Measurements from ENCODE around the gene HYAL1.

The HYAL1 gene

DNA sequence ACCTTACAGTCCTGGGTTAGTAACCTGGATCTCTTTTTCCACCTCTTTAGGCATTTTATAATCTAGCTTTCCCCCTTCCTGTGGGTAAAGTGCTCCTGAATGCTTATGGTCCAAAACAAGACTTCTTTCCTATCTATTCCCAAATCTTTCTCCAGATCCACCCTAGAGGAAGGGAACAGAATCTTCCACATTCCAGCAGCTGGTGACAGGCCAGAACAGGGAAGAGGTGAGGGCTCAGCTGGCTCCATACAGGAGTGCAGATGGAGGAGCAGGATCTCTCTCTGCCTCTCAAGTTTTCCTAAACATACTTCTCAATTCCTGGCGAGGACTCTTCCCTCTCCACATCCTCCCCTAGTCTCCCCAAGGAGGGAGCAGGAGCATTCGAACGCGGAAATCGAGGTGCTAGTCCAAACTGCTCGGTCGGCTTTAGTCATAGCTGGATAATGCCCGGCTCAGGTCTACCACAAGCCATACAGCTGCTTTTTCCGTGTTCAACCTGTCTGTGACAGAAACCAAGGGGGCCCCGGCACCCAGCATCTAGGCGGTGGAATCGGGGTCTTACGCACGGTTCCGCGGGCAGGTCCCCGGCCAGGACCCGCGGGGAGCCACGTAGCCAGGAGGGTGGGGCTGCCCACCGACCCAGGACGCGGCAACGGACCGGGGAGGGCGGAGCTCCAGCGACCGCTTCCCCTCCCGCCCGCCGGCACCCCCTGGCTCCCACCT lies 33.2 kb upstream of the HYAL1 start:
- CTCF ChIA-PET = interaction anchor here (0.6 to 1.6 kb wide), 9 partner anchors 8 to 391 kb away, joined by 3 to 10 read pairs (median 3); partner anchors contain the start of genes CYB561D2, NPRL2 and TUSC2
- POLR2A ChIA-PET = interaction anchor here (0.6 to 3.9 kb wide), 54 partner anchors 8 to 276 kb away, joined by 3 to 119 read pairs (median 4); partner anchors contain the start of genes CISH, CYB561D2, GNAI2 and HEMK1
- TF ChIP-seq ZNF384 (IDR thresholded peaks at IDR 0.05) (no peak), LEF1 (IDR thresholded peaks at IDR 0.05; ENCODE audit: borderline replicate concordance) (no peak), SP1 (IDR thresholded peaks at IDR 0.05) (no peak), L3MBTL2 (conservative IDR thresholded peaks at IDR 0.05) (no peak), NFRKB (IDR thresholded peaks at IDR 0.05) (no peak), SUZ12 (IDR thresholded peaks at IDR 0.05) (no peak), ELF4 (IDR thresholded peaks at IDR 0.05) (no peak), CTBP1 (IDR thresholded peaks at IDR 0.05; ENCODE audit: borderline replicate concordance) (no peak), HDGF (IDR thresholded peaks at IDR 0.05; ENCODE audit: borderline replicate concordance) (no peak), TARDBP (IDR thresholded peaks at IDR 0.05) (no peak), FOXM1 (IDR thresholded peaks at IDR 0.05; ENCODE audit: borderline replicate concordance) (no peak), ARNT (IDR thresholded peaks at IDR 0.05) (no peak), FOXA1 (IDR thresholded peaks at IDR 0.05) (no peak), FOXK2 (IDR thresholded peaks at IDR 0.05) (no peak)
- TF ChIP-seq, protein P1, sequence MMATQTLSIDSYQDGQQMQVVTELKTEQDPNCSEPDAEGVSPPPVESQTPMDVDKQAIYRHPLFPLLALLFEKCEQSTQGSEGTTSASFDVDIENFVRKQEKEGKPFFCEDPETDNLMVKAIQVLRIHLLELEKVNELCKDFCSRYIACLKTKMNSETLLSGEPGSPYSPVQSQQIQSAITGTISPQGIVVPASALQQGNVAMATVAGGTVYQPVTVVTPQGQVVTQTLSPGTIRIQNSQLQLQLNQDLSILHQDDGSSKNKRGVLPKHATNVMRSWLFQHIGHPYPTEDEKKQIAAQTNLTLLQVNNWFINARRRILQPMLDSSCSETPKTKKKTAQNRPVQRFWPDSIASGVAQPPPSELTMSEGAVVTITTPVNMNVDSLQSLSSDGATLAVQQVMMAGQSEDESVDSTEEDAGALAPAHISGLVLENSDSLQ (IDR thresholded peaks at IDR 0.05) = no peak
- no peak for DNase-seq (ENCODE audit: extremely low spot score)

DNA sequence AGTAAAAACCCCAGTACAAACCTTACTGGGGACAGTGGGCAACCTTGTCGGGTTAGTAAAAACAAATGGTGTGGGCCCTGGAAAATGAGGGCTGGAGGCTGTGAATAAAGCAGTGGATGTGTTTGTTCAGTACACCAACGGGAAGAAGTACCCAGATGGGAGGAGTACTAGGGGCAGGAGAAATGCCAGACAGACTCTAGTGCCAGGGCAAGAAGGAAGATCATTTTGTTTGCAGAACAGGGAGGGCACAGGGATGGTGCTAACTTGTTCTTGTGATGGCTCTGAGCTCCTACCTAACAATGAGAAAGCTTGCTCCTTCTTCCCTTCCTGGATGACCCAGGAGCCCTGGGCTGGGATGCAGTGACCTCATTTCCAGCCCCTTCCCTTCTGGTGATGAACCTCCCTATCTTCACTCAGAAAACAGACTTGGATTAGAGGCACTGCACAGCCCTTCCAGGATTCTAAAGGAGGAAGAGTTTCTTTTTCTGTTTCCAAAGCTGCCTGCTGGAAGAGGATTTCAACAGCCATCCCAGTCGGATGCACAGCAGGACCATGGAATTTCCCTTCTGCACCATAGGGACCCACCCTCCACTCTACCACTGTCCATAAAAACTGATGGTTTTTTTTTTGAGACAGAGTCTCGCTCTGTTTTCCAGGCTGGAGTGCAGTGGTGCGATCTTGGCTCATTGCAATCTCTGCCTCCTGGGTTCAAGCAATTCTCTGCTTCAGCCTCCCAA lies 31.1 kb upstream of the HYAL1 start:
- ChIA-PET POLR2A (interaction anchor here (1.1 kb wide), 1 partner anchor 16 kb away, joined by 3 read pairs; the partner anchor contains the start of genes CYB561D2 and NPRL2), CTCF (interaction anchor here (0.6 kb wide), 1 partner anchor 60 kb away, joined by 3 read pairs; no protein-coding TSS in a partner anchor)
- no peak for DNase-seq (ENCODE audit: extremely low spot score)
- no peak for TF ChIP-seq ZNF384 (IDR thresholded peaks at IDR 0.05)
- no peak for TF ChIP-seq ARNT (IDR thresholded peaks at IDR 0.05)
- TF ChIP-seq NFRKB (IDR thresholded peaks at IDR 0.05) = no peak
- TF ChIP-seq FOXA1 (IDR thresholded peaks at IDR 0.05) = no peak
- no peak for TF ChIP-seq HDGF (IDR thresholded peaks at IDR 0.05; ENCODE audit: borderline replicate concordance)
- TF ChIP-seq SUZ12 (IDR thresholded peaks at IDR 0.05) = no peak
- no peak for TF ChIP-seq CTBP1 (IDR thresholded peaks at IDR 0.05; ENCODE audit: borderline replicate concordance)

DNA sequence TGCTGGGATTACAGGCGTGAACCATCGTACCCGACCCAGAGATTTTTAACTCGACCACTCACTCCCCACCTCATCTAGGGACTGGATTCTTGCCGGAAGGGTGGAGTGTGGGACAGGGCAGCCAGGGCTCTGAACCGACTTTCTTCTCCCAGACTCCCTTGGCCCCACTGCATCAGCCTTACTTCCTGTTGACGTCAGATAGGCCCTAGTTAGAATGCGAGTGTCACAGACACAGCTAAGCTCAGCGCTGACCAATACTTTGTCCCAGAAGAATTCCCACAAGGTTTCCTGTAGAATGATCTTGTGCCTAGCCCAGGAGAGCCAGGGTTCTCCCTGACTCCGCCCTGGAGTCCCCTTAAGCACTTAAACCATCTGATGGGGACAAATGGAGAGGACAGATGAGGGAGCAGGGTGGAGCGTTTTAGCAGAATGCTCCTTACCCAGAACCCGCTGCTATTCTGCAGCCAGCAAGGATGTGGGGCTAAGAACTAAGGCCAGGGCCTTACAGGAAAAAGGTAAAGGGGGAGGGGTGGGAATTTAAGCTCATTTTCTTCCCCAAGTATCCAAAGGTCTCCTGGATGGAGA lies 30.5 kb upstream of the HYAL1 start:
- ChIA-PET CTCF (no interaction called here), POLR2A (no interaction called here)
- TF ChIP-seq NFRKB (IDR thresholded peaks at IDR 0.05) (no peak), LEF1 (IDR thresholded peaks at IDR 0.05; ENCODE audit: borderline replicate concordance) (no peak), FOXK2 (IDR thresholded peaks at IDR 0.05) (no peak), L3MBTL2 (conservative IDR thresholded peaks at IDR 0.05) (no peak)
- DNase-seq (ENCODE audit: extremely low spot score) = no peak

DNA sequence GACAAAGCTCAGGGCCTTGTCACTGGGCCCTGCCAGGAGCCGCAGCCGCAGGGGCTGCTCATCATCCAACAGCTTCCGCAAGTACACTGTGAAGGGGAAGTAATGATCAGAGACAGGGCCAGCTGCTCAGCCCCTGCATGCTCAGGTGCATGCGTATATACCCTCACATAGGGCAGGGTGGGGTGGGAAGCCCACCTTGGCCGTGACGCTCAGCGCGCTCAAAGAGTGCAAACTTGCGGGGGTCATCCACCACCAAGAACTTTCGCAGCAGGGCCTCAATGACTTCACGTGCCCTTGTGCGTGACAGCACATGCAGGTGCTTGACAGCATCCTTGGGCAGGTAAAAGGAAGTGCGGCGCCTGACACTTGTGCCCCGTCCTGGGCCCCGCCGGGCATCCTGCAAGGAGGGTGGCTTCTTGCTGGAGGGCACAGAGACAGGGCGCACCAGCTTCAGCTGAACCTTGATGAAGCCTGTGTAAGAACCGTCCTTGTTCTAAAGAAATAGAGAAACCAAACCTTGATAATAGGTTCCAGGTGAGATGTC lies 28.1 kb upstream of the HYAL1 start:
- ChIA-PET POLR2A (interaction anchor here (1.1 kb wide), 1 partner anchor 22 kb away, joined by 5 read pairs; no protein-coding TSS in a partner anchor), CTCF (interaction anchor here (1.0 kb wide), 1 partner anchor 136 kb away, joined by 3 read pairs; no protein-coding TSS in a partner anchor)
- no peak for DNase-seq (ENCODE audit: extremely low spot score)
- TF ChIP-seq ARNT (IDR thresholded peaks at IDR 0.05) (no peak), CTBP1 (IDR thresholded peaks at IDR 0.05; ENCODE audit: borderline replicate concordance) (no peak), L3MBTL2 (conservative IDR thresholded peaks at IDR 0.05) (no peak), TARDBP (IDR thresholded peaks at IDR 0.05) (no peak), ELF4 (IDR thresholded peaks at IDR 0.05) (no peak), SUZ12 (IDR thresholded peaks at IDR 0.05) (no peak), ZNF384 (IDR thresholded peaks at IDR 0.05) (no peak), LEF1 (IDR thresholded peaks at IDR 0.05; ENCODE audit: borderline replicate concordance) (no peak), FOXA1 (IDR thresholded peaks at IDR 0.05) (no peak), FOXK2 (IDR thresholded peaks at IDR 0.05) (no peak), SP1 (IDR thresholded peaks at IDR 0.05) (no peak), BHLHE40 (IDR thresholded peaks at IDR 0.05; ENCODE audit: borderline replicate concordance) (no peak), NFRKB (IDR thresholded peaks at IDR 0.05) (no peak), FOXM1 (IDR thresholded peaks at IDR 0.05; ENCODE audit: borderline replicate concordance) (no peak), HDGF (IDR thresholded peaks at IDR 0.05; ENCODE audit: borderline replicate concordance) (no peak)
- TF ChIP-seq, protein P1 (IDR thresholded peaks at IDR 0.05) = no peak

DNA sequence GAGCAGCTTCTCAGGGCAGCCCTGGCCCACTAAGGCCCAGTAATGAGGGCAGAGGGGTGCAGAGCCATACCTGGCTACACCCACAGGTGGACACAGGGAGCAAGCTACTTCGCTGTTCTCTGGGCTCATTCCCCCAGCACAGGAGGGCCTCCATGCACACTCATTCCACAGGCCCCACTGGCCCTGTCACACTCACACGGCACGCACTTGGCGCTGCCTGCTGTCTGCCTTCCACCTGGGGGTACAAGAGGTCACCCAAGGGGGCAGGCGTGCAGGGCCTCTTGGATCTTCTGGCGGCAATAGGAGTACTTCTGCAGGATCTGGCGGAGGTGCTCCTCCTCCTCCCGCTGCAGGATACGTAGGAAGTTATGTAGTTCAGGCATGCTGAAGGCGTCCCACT lies 27.0 kb upstream of the HYAL1 start:
- CTCF ChIA-PET = no interaction called here
- DNase-seq (ENCODE audit: extremely low spot score) = no peak
- TF ChIP-seq FOXM1 (IDR thresholded peaks at IDR 0.05; ENCODE audit: borderline replicate concordance) (no peak), ELF4 (IDR thresholded peaks at IDR 0.05) (no peak), ZNF384 (IDR thresholded peaks at IDR 0.05) (no peak), SUZ12 (IDR thresholded peaks at IDR 0.05) (no peak), LEF1 (IDR thresholded peaks at IDR 0.05; ENCODE audit: borderline replicate concordance) (no peak), L3MBTL2 (conservative IDR thresholded peaks at IDR 0.05) (no peak), FOXK2 (IDR thresholded peaks at IDR 0.05) (no peak), BHLHE40 (IDR thresholded peaks at IDR 0.05; ENCODE audit: borderline replicate concordance) (no peak), SP1 (IDR thresholded peaks at IDR 0.05) (no peak)
- TF ChIP-seq, protein P1 (IDR thresholded peaks at IDR 0.05) = no peak
- POLR2A ChIA-PET = no interaction called here

All from HEK293T (cell line).